GM18517 (cell line): ENCODE measurements around the gene CKS1B.
A peak's percentile ranks its signal among the peaks of the same experiment; 100 is the strongest.

Source experiments
- ATAC-seq: cut with Tn5 transposase; IDR thresholded peaks from one replicate; pipeline ENCODE4 v1.9.1; 2021; ENCODE audit warnings: mild to moderate bottlenecking, moderate library complexity; ENCODE audit not compliant: unreplicated experiment

The CKS1B gene

DNA sequence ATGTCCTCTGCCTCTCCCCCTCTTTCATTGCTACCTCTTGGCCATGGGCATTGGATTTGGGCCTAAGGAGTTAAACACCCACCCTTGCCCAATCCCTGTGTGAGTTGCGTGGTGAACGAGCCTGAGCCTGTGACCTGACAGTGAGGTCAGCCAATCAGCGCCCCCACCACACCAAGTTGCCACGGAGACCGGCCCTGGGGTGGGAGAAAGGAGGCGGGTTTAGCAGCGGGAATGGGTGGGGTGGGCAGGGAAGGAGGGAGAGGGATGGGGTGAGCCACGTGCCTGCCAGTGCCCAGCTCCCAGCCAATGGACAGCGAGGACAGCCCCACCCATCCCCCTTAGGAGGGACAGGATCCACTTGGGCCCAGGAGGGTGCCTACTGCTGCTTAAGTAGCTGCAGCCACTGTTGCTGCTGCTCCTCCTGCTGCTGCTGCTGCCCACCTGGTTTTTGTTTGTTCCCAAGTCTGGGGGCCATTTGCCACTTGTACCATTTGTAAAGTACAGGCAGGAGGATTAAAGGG lies 37.6 kb downstream of the CKS1B start:
- no peak for ATAC-seq

DNA sequence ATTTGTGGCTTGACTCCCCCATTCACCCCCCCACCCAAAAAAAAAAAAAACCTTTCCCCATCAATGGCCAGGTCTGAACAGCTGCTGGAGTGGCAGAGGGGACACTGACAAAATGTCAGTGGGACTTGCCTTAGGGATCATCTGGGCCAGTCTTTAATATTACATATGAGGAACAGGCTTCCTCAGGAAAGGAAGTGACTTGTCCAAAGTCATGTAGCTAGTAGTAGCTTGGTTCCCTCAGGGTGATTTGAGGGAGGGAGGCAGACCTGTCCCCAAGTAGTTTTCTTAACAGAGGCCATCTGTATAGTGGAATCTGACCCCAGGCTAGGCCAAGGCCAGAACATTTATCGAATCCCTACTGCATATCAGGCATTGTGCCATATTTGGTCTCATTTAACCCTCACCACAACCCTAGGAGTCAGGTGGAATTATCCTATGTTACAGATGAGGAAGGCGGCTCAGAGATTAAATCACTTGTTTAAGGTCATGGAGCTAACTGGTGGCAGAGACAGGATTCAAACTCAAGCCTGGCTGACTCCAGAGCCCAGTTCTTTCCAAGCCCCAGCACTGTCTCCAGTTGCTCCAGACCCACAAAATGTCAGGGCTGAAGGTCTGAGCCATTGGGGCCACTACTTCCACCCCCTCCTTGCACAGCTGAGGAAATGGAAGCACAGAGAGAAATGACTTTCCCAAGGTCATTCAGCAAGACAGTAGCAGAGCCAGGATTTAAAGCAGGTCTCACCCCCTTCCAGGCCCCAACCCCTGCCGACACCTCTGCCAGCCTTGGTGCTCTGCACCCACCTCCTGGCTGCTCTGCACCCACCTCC lies 38.5 kb downstream of the CKS1B start:
- ATAC-seq = no peak

DNA sequence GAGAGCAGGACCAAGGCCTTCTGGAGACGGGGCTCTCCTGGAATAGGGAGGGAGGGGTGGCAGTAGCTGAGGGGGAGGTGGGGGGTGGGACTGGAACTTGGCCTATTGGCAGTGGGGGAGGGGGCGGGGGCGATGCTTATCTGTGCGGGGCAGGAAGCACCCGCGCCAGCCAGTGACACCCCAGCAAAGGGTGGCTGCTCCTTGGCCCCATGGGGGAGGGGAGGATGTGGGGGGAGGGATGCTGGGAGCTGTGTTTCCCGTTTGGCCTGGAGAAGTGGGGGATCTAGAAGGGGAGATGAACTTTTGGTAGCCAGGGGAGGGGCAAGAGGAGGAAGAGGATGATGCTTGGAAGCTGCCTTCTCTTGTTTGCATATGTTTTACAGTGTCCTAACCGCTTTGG lies 39.2 kb downstream of the CKS1B start:
- ATAC-seq = no peak

DNA sequence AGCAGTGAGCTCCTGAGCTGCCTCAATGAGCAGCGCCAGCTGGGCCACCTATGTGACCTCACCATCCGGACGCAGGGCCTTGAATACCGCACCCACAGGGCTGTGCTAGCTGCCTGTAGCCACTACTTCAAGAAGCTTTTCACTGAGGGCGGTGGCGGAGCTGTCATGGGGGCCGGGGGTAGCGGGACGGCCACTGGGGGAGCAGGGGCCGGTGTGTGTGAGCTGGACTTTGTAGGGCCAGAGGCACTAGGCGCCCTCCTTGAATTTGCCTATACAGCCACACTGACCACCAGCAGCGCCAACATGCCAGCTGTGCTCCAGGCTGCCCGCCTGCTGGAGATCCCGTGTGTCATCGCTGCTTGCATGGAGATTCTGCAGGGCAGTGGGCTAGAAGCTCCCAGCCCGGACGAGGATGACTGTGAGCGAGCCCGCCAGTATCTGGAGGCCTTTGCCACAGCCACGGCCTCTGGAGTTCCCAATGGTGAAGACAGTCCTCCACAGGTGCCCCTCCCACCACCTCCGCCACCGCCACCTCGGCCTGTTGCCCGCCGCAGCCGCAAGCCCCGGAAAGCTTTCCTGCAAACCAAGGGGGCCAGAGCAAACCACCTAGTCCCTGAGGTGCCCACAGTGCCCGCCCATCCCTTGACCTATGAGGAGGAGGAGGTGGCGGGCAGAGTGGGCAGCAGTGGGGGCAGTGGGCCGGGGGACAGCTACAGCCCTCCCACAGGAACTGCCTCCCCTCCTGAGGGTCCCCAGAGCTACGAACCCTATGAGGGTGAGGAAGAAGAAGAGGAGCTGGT lies 40.4 kb downstream of the CKS1B start:
- ATAC-seq = no peak

DNA sequence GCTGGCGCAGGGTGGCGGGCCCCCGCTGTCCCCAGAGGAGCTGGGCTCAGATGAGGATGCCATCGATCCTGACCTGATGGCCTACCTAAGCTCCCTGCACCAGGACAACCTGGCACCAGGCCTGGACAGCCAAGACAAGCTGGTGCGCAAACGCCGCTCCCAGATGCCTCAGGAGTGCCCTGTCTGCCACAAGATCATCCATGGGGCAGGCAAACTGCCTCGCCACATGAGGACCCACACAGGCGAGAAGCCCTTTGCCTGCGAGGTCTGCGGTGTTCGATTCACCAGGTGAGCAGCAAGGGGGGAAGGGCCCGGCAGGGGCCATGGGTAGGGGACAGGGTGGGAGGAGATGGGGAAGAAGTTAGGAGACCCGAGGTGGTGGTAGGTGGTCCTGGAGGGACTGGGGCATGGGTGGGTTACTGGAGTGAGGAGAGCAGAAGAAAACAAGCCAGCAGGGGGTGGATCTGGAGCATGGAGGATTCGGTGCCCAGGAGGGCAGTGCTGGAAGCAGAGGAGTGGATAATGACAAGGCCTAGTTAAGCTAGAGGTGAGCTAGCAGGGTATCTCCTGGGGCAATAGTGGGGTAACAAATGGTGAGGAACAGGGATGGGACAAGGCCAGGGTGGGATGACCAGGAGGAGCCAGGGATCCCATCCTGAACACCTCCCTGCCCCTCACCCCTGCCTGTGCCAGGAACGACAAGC lies 41.2 kb downstream of the CKS1B start:
- no peak for ATAC-seq

DNA sequence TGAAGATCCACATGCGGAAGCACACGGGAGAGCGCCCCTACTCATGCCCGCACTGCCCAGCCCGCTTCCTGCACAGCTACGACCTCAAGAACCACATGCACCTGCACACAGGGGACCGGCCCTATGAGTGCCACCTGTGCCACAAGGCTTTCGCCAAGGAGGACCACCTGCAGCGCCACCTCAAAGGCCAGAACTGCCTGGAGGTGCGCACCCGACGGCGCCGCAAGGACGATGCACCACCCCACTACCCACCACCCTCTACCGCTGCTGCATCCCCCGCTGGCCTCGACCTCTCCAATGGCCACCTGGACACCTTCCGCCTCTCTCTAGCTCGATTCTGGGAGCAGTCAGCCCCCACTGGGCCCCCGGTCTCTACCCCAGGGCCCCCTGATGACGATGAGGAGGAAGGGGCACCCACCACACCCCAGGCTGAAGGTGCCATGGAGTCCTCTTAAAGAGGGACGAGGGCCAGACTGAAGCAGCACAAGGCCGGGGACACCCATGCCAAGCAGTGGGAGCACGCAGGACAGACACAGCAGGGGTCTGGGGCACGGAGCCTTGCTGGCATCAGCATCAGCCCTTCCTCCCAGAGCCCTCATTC lies 41.9 kb downstream of the CKS1B start:
- ATAC-seq = no peak

DNA sequence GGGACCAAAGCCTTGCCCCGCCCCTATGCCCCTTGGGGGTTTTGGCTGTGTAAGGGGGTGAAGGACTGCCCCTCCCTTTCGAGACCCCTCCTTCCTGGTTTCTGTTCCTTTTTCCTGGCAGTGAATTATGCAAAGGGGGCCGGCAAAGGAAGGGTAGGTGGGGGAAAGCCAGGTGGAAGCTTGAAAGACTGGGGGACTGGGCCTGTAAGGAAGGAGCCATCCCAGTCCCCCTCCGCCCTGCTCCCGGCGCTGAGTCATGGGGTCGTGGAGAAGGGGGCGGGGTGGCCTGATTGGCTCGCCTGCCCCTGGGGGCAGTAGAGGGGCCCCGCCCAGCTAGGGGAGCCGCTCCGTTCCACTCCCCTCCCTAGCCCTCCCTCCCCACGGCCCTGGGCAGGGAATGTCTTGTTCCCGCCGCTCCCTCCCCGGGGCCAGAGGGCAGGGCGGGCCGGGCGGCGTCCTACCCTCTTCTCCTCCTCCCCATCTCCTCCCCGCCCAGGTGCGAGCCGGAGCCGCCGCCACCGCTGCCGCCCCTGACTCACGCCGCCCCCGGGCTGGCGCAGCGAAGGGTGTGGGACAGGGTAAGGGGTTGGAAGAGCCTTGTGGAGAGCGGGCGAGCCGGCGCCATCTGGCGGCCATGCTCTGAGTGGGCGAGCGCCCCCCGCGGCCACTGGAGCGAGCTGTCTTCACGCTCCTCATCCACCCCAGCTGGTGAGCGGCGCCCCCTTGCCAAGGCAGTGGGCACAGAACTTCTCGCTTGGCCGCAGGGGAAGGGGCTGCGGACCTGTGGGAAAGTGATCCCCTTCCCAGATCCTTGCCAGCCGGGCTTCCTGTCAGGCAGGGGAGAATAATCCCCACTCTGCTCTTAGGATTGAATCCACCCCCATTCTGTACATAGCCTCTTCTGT lies 42.8 kb downstream of the CKS1B start:
- ATAC-seq = peak; percentile 83

DNA sequence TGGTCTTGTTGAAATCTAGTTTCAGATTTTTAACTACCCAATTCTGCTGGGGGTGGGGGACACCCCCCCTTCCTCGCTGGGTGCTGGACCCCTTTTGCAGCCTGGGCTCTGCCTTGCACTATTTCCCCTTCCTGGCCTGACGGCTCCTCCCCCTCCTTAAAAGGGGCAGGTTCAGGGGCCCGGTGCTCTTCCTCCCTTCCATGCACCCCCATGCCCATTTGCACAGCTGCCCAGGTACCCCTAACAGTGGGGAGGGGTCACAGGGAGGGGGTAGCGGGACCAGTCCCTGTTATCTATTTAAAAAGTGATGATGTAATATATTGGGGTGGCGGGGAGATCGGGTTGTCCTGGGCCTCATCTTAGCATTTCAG lies 43.5 kb downstream of the CKS1B start:
- no peak for ATAC-seq

DNA sequence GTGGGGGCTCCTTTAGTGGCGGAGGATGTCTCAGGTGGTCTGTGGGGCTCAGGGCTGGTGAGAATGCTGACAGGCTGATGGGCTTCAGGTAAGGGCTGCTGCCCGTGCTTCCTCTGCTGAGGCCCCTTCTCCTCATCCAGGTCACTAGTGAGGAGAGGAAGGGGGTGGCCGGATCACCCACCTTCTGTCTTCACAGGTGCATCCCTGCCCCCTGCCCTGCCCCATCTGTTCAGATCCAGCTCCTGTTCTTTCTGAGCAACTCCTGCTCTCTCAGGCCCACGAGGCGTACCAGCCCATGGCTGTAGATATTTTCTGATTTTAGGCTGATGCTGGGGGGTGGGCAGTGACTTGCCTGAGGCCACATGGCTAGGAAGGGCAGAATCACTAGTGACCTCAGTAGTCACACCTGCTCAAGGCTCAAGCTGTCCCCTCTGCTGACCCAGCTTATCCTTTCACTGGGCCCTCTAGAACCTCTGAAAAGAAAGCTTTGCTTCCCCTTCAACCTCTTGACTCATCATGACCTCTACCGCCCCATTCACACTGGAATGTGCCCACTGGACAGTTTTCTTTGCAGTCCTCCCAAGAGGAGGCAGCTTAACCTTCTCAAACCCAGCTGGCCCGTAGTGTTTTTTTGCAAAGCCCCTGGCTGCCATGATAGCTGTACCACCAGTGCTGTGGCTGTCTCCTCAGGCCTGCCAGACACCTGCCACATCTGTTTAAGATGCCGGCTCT lies 44.3 kb downstream of the CKS1B start:
- ATAC-seq = no peak

DNA sequence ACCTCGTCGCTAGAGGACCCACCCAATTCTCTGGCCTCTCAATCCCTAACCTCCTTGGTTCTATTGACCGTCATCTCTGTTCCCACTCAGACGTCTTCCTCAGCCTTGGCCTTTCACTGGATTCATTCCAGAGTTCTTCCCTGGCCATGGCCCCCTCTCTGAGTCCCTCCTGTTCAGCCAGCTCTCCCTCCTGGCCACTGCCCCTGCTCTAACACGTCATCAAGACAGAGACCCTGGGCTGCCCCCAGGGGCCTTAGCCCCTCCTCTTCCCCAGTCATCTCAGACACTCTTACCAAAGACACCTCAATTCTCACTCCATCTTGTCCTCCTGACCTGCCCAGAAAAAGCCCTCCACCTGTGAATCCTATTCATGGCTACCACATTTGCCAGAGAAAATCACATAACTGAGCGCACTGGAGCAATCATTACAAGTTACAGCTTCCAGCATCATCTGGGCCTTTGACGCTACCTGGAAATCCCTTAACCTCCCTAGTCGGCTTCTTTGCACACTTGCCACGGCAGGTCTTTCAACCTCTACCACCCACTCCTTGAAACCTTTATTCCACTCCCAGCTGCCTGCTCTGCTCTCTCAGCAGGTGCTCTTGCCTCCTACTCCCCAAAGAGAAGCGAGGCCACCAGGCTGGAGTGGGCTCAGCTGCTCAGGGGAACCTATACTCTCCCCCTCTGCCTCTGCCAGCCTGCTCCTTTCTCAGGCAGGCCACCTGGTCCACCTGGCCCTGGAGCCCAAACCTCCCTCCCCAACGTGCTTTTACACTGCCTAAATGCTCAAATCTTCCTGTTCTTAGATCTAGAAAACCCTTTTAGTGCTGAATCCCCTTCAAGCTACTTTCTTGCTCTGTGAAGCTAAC lies 45.1 kb downstream of the CKS1B start:
- no peak for ATAC-seq

DNA sequence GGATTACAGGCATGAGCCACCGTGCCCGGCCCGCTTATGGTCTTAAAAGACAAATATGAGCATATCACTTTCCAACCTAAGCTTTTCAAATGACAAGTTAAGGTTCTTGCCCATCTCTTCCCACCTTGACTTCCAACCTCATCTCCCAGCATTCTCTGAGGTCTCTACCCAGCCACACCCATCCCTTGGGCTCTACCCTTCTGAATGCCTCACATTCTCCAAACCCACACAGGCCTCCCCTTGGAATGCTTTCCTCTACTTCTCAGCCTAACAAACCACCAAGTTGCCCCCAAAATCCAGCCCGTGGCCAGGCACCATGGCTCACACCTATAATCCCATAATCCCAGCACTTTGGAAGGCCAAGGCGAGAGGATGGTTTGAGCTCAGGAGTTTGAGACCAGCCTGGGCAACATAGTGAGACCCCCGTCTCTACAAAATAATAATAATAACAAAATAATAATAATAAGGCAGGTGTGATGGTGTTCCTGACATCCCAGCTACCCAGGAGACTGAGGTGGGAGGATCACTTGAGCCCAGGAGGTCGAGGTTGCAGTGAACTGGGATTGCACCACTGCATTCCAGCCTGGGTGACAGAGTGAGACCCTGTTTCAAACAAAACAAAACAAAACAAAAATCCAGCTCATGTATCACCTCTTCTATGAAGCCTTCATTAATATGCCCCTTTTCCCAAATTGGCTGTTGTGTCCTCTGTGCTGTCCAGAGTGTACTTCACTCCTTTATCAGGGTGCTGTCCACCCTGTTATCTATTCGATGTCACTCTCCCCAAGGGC lies 47.9 kb downstream of the CKS1B start:
- no peak for ATAC-seq

DNA sequence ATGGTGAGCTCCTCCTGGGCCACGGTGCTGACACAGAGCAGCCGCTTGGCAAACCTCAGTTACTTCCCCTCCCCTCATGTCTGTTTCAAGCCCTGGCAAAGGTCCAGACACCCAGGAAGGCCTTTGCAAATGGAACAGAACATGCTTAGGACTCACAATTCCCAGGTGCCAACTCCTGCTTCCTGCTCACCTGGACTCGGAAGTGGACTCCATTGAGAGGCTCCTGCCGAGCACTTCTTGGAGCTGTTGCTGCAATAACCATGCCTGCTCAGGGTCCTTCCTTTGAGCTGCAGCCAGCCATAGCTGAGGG lies 48.4 kb downstream of the CKS1B start:
- no peak for ATAC-seq

DNA sequence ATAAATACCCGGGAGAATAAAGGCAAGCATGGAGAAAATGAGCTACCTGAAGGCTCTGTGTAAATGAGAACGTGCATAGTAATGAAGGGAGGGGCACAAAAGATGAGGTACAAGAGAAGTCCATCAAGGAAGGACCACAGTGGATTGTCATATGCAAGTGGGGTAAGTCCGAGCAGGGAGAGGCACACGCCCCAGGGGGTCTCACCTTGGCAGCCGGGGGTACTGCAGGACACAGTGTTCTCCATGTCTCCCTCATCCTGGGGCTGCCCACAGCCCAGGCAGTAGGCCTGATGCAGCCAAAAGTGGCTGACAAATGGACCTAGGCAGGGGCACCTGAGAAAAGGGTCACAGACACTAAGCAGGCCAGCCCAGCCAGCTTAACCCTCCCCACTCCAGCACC lies 49.1 kb downstream of the CKS1B start:
- ATAC-seq = no peak

DNA sequence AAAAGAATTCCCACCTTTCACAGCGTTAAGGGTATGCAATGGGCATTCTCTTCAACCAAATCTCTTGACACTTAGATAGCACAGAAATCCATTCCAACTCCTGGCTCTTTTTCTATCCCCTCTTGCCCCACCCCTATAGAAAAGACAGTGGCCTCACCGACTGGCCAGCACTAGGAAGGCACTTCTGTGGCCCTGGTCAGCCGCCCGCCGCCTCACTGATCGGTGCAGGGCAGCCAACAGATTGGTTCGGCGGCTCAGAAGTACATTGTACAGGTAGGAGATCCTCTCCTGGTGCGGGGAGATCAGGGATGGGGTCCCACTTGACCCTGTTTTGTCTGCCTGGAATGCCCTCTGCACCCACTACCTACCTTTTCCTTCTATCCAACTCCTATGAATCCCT lies 49.8 kb downstream of the CKS1B start:
- ATAC-seq = no peak

DNA sequence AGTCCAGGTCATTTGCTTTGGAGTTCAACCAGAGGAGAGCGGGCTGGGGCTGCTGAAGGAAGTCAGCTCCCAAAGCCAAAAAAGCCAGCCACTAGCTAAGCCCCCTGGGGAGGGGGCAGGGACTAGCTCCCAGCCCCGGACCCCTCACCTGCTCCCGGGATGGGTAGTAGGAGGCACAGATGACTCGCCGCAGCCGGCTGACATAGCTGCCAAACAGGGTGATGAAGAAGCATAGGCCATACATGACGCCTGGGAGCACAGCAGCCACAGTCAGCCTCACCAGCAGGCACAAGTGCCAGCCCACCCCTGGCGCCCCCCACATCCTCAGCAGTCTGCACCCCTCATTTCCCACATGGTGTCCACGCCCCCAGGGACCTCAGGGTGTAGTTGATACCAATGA lies 51.7 kb downstream of the CKS1B start:
- ATAC-seq = no peak

DNA sequence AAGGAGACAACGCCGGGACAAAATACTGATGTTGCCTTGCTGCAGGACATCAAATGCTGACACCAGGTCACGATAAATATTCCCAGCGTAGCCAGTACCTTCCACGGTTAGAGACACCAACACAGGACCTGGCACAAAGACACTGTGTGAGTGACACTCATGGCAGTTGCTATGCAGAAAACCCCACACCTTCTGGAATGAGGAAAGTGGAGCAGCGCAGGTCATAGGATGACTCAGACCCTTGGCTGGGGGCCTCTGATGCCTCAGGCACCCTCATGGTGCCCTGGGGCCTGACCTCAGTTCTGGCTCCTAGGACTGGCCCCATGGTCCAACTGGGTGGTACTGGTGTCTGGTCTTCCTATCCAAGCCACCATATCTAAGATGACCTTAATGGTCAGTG lies 52.1 kb downstream of the CKS1B start:
- ATAC-seq = no peak
